GM23248 (cell line): Measurements from ENCODE around the gene CEP131. TPM values are rescaled to one million over a fixed set of nuclear protein-coding genes. Genes with fewer than 3 reads are reported as not detected.

Experiments used
- DNase-seq: peaks from one replicate; pipeline ENCODE4 v3.0.0-alpha.2; 2015
- H2AFZ ChIP-seq: fragments of 200-600 bp; sonication (generic); 2 replicates; pipeline ENCODE4 v1.6.1; 2016; ENCODE audit warnings: antibody characterized with exemption
- H3F3A ChIP-seq: fragments of 200-600 bp; sonication (generic); 2 replicates; pipeline ENCODE4 v1.6.1; 2016; ENCODE audit warnings: mild to moderate bottlenecking, antibody characterized with exemption, mixed run types; ENCODE audit not compliant: insufficient read depth
- H3K27ac ChIP-seq: fragments of 200-600 bp; sonication (generic); 2 replicates; pipeline ENCODE4 v1.5.1; 2016; ENCODE audit warnings: mild to moderate bottlenecking
- H3K27me3 ChIP-seq: fragments of 200-600 bp; sonication (generic); replicated peaks from 2 replicates; pipeline ENCODE4 v1.6.1; 2016; ENCODE audit warnings: mild to moderate bottlenecking; ENCODE audit not compliant: insufficient read depth
- H3K36me3 ChIP-seq: fragments of 200-600 bp; sonication (generic); 2 replicates; pipeline ENCODE4 v1.6.1; 2016; ENCODE audit warnings: low read depth, mild to moderate bottlenecking
- H3K4me1 ChIP-seq: fragments of 200-600 bp; sonication (generic); 2 replicates; pipeline ENCODE4 v1.6.1; 2016; ENCODE audit warnings: mild to moderate bottlenecking; ENCODE audit not compliant: insufficient read depth
- H3K4me2 ChIP-seq: fragments of 200-600 bp; sonication (generic); one replicate; pipeline ENCODE4 v1.6.1; 2016; ENCODE audit warnings: mild to moderate bottlenecking; ENCODE audit not compliant: unreplicated experiment
- H3K4me3 ChIP-seq: fragments of 200-600 bp; sonication (generic); 2 replicates; pipeline ENCODE4 v1.5.1; 2016; ENCODE audit warnings: mild to moderate bottlenecking
- H3K79me2 ChIP-seq: fragments of 200-600 bp; sonication (generic); 2 replicates; pipeline ENCODE4 v1.6.1; 2016; ENCODE audit warnings: mild to moderate bottlenecking; ENCODE audit not compliant: insufficient read depth
- H3K9ac ChIP-seq: fragments of 200-600 bp; sonication (generic); 2 replicates; pipeline ENCODE4 v1.6.1; 2016; ENCODE audit warnings: mild to moderate bottlenecking
- H3K9me2 ChIP-seq: fragments of 200-600 bp; sonication (generic); 2 replicates; pipeline ENCODE4 v1.6.1; 2016; ENCODE audit warnings: mixed run types, mild to moderate bottlenecking, moderate library complexity; ENCODE audit not compliant: insufficient read depth
- H3K9me3 ChIP-seq: fragments of 200-600 bp; sonication (generic); one replicate; pipeline ENCODE4 v1.6.1; 2017; ENCODE audit warnings: low read depth
- H4K20me1 ChIP-seq: fragments of 200-600 bp; sonication (generic); 2 replicates; pipeline ENCODE4 v1.6.0; 2016; ENCODE audit not compliant: insufficient read depth
- EZH2 ChIP-seq: fragments of 200-600 bp; sonication (generic); IDR thresholded peaks from 2 replicates; pipeline ENCODE4 v1.6.1; 2018; ENCODE audit warnings: antibody characterized with exemption, mild to moderate bottlenecking; ENCODE audit not compliant: insufficient read depth, poor library complexity, severe bottlenecking
- EZH2phosphoT487 ChIP-seq: fragments of 200-600 bp; sonication (generic); IDR thresholded peaks from 2 replicates; pipeline ENCODE4 v1.6.1; 2018; ENCODE audit warnings: antibody characterized with exemption, moderate library complexity, mild to moderate bottlenecking, low read depth; ENCODE audit not compliant: insufficient read depth
- WGBS, 2 experiments: methylation state at CpG; one replicate each; pipeline ENCODE4 v1.1.6; 2015 to 2017; ENCODE audit warnings: low lambda C conversion rate in 2 of 2, low coverage in 1 of 2; ENCODE audit errors: missing lambda C conversion rate in 2 of 2; 5-methylcytosine and 5-hydroxymethylcytosine counted together
- in situ Hi-C: fragments of 300-500 bp; cut with MboI; formaldehyde crosslinking; loops from 2 replicates; pipeline ENCODE4 v1.15.0; 2020
- polyA plus RNA-seq: library from polyadenylated mRNA; unstranded; fragments of >200 nt; fragmentation: Nextera tagmentation; extraction: Ambion mirVana; gene quantifications from 2 replicates; pipeline ENCODE4 v1.2.1, GENCODE V29; 2016
- total RNA-seq: library from RNA; depleted of rRNA; stranded (reverse); fragments of >200 nt; shearing (Covaris generic); gene quantifications from 2 replicates; pipeline ENCODE4 v1.2.3, GENCODE V29; 2014

CEP131 gene
- total and polyA plus RNA-seq, 2 experiments from 2014 or later = 5.6 to 8.0 TPM

- TF ChIP-seq EZH2phosphoT487 (no peak), EZH2 (no peak)
- Histone ChIP-seq H3K79me2 (peaks cover 27% of the 10 kb centered on the region), H3K9me2 (no peaks in the 10 kb centered on the region), H4K20me1 (no peaks in the 10 kb centered on the region), H3K27me3 (no peaks in the 10 kb centered on the region), H3K36me3 (no peaks in the 10 kb centered on the region), H3K9me3 (no peaks in the 10 kb centered on the region), H3K4me2 (no peak overlapping the region), H3K4me3 (no peak overlapping the region), H3K9ac (no peak overlapping the region), H3K27ac (no peak overlapping the region), H2AFZ (no peak overlapping the region), H3K4me1 (peaks cover 7% of the 10 kb centered on the region; the same call in 1 of the 2 replicates), H3F3A (no peaks in the 10 kb centered on the region)
- in situ Hi-C loops = no loop called here
- 91% methylated on average over 9 to 17 of the region's 17 CpGs for whole genome bisulfite sequencing, 2 experiments
- DNase-seq = no peak
Measured at GRCh38 chr17:81233316-81233715, 10.6 kb upstream of the CEP131 start.

- peaks cover 21% of the 10 kb centered on the region for H3K79me2 ChIP-seq
- no peaks in the 10 kb centered on the region for H3K27me3 ChIP-seq
- in situ Hi-C loops = no loop called here
- H3K4me1 ChIP-seq = peaks cover 4% of the 10 kb centered on the region; the same call in 1 of the 2 replicates
- no peak overlapping the region for H3K9ac ChIP-seq
- H3K9me2 ChIP-seq = no peaks in the 10 kb centered on the region
- H3K9me3 ChIP-seq = no peaks in the 10 kb centered on the region
- H3K27ac ChIP-seq = no peak overlapping the region
- no peak for TF ChIP-seq EZH2phosphoT487
- no peak for TF ChIP-seq EZH2
- WGBS, 2 experiments = 89 to 90% methylated on average over 14 to 18 of the region's 19 CpGs
- H4K20me1 ChIP-seq = no peaks in the 10 kb centered on the region
- no peak overlapping the region for H2AFZ ChIP-seq
- DNase-seq = no peak
- H3K4me2 ChIP-seq = no peak overlapping the region
- H3F3A ChIP-seq = no peaks in the 10 kb centered on the region
- no peak overlapping the region for H3K4me3 ChIP-seq
- no peaks in the 10 kb centered on the region for H3K36me3 ChIP-seq
Measured at GRCh38 chr17:81232616-81233241, 10.0 kb upstream of the CEP131 start.

DNA sequence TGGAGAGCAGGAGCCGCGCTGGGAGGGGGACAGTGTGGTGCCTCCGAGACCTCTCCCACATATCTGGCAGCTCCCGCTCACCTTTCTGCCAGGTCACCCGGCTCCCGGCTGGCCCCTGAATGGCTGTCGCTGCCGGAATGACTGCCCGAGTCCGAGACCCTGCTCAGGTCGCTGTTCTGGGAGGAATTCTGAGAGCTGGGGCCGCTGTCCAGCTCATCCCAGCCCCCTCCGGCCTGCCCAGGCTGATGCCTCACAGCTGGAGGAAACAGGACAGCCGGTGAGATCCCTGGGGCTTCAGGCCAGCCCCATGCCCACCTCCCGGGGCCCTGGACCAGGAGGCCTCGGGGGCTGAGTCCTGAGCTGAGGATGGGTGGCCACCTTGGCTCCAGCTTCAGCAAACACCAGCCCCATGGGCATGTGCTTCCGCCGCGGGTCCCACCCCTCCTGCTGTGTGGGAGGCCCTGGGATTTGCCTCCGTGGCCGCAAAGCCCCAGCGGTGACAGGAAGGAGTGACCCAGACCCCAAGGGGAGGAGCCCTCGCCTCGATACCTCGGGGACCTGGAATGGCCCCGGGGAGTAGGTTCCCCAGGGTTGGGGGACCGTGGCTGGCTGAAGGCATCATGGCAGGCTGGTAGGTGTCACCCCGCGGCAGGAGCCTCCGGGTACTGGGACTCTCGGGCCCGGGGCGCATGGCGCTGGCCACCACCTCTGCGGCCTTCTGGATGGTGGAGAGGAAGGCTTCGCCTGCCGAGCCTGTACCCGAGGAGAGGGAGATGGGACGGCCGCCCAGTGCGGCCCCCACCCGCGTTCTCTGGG is 9.2 kb upstream of the CEP131 start:
- H3K79me2 ChIP-seq = peaks cover 13% of the 10 kb centered on the region; the same call in 1 of the 2 replicates
- H3K9me3 ChIP-seq = no peaks in the 10 kb centered on the region
- no peaks in the 10 kb centered on the region for H3K4me1 ChIP-seq
- no peaks in the 10 kb centered on the region for H4K20me1 ChIP-seq
- no peaks in the 10 kb centered on the region for H3K9me2 ChIP-seq
- WGBS, 2 experiments = 92 to 94% methylated on average over 35 to 38 of the region's 43 CpGs
- H3K27ac ChIP-seq = no peak overlapping the region
- in situ Hi-C loops = no loop called here
- H3F3A ChIP-seq = no peaks in the 10 kb centered on the region
- no peak overlapping the region for H3K4me2 ChIP-seq
- H3K9ac ChIP-seq = no peak overlapping the region
- no peak overlapping the region for H2AFZ ChIP-seq
- no peak for TF ChIP-seq EZH2phosphoT487
- DNase-seq = no peak
- no peak overlapping the region for H3K4me3 ChIP-seq
- H3K36me3 ChIP-seq = no peaks in the 10 kb centered on the region
- no peaks in the 10 kb centered on the region for H3K27me3 ChIP-seq

- H3K27me3 ChIP-seq = no peaks in the 10 kb centered on the region
- no peak overlapping the region for H3K4me3 ChIP-seq
- H3K9me2 ChIP-seq = no peaks in the 10 kb centered on the region
- in situ Hi-C loops = no loop called here
- H3K4me2 ChIP-seq = no peak overlapping the region
- no peaks in the 10 kb centered on the region for H3F3A ChIP-seq
- 93% methylated on average over 31 of the region's 31 CpGs for WGBS, 2 experiments
- no peak for DNase-seq
- no peak for TF ChIP-seq EZH2
- no peak for TF ChIP-seq EZH2phosphoT487
- H4K20me1 ChIP-seq = no peaks in the 10 kb centered on the region
- no peaks in the 10 kb centered on the region for H3K4me1 ChIP-seq
- no peak overlapping the region for H2AFZ ChIP-seq
- H3K27ac ChIP-seq = no peak overlapping the region
- no peaks in the 10 kb centered on the region for H3K9me3 ChIP-seq
- H3K79me2 ChIP-seq = 0 out of 2 replicates have a peak, but pooled peaks cover 7% of the 10 kb centered on the region
- H3K9ac ChIP-seq = no peak overlapping the region
- H3K36me3 ChIP-seq = no peaks in the 10 kb centered on the region
Measured at GRCh38 chr17:81231121-81231645, 8.4 kb upstream of the CEP131 start.
